GM04504 (cell line): Measurements from ENCODE around the gene MARK3.
"Not testable (repeated sequence)": the region's sequence is repeated elsewhere in the genome, so short reads cannot be mapped to it uniquely, and the experiment has no call there.

Experiments used
- DNase-seq: peaks from one replicate; pipeline ENCODE4 v3.0.0-alpha.2; 2012; ENCODE audit warnings: low read depth

Gene MARK3

GRCh38 chr14:103492156-103492925, 107.1 kb downstream of the MARK3 start:
- DNase-seq: no peak

DNA sequence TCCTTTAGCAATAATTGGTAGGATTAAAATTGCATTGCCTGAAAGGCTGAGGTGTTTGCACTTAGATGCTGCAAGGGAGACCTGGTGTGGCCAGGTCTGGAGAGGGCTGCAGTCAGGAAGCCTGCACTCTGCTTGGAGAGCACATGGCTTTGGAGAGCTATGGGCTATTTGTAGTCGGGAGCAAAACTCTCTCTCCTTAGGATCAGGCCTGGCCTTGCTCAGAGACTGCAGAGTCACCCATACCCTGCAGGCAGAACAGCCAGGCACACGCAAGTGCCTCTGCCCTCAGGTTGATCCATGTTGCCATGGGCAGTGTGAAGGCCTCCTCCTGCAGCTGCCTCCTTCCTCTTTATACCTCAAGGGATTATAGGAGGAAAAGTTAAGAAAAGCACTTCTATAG, 110.6 kb downstream of the MARK3 start:
- no peak for DNase-seq

DNA sequence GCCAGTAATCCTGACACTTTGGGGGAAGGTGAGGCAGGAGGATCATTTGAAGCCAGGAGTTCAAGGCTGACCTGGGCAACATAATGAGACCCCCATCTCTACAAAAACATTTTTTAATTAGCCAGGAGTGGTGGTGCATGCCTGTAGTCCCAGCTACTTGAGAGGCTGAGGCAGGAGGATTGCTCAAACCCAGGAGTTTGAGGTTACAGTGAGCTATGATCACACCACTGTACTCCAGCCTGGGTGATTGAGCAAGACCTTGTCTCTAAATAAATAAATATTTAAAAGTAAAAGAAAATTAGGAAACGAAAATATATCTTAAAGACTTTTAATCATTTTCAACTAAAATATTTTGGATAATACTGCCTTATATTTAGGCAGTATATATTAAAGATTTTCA, 111.6 kb downstream of the MARK3 start:
- no peak for DNase-seq

GRCh38 chr14:103499709-103500108, 114.5 kb downstream of the MARK3 start:
- DNase-seq: no peak

GRCh38 chr14:103500148-103500990, 115.2 kb downstream of the MARK3 start:
- DNase-seq: no peak

DNA sequence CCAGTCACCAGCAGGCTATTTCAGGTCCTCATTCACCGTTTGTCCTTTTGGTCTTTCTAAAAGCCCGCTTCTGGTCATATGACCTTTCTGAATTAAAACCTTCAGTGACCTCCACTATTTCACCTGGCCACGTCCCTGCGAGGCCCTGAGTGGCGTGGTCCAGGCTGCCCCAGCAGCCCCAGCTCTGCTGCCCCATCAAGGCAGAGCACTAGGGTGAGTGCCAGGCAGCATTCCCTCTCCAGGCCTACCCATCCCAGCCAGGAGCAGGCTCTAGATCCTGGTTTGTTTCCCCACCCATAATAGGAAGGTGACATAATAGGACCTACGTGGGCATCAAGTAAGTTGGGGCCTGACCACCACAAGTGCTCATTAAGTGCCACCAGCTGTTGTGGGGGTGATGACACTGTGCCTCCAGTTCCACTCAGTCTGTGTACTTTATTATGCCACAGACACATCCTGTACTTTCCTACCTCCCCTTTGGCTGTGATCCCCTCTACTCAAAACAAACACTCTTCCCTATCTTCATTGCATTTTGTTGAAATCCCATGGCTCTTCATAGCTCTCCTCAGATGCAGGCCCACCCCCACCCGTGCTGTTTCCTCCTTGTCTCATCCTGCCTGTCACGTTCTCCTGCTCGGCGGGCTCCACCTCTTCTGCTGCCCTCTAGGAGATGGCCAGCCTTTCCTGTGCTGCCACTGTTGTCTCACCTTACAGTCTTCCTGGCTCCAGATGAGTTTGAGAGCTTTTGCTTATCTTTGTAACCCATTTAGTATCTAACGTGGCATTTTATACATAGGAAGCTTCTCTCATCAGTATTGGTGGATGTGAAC, 116.0 kb downstream of the MARK3 start:
- DNase-seq: no peak

DNA sequence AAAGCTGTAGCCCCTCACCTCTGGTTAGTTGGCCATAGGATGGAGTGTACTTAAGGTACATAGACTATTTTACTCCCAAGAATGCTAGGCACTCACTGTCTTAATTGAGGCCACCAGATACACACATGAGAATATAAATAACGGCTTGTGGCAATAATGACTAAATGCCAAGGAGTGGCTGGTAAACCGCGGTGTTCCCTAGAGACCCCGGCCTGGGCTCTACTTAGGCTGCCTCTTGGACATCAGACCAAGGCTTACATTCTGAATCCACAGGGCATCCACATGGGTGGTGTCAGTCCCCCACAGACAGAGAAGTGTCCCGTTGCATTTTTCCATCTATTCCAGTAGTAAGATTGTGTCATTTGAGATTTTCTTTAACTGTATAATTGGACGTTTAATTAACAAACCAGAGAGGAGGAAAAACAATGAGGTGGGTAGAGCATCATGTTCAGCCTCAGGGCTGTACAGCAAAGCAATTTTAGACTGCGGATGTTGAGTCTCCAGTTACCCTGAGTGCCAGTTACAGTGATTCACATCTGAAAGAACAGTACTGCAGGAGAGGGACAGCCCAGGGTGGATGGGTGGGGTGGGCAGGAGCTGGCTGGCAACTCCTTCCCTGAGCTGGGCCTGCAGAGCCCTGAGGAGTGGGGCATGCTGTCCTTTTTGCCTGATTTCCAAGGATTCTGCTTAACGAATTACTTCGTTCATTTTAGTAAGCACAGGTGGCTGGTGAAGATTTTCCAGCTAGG, 116.9 kb downstream of the MARK3 start:
- DNase-seq: no peak

DNA sequence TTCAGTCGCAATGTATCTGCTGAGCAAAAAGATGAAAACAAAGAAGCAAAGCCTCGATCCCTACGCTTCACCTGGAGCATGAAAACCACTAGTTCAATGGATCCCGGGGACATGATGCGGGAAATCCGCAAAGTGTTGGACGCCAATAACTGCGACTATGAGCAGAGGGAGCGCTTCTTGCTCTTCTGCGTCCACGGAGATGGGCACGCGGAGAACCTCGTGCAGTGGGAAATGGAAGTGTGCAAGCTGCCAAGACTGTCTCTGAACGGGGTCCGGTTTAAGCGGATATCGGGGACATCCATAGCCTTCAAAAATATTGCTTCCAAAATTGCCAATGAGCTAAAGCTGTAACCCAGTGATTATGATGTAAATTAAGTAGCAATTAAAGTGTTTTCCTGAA, 117.7 kb downstream of the MARK3 start:
- no peak for DNase-seq

DNA sequence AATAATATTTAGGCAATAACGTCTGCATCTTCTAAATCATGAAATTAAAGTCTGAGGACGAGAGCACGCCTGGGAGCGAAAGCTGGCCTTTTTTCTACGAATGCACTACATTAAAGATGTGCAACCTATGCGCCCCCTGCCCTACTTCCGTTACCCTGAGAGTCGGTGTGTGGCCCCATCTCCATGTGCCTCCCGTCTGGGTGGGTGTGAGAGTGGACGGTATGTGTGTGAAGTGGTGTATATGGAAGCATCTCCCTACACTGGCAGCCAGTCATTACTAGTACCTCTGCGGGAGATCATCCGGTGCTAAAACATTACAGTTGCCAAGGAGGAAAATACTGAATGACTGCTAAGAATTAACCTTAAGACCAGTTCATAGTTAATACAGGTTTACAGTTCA, 118.1 kb downstream of the MARK3 start:
- DNase-seq: no peak

- DNase-seq: no peak
These were observed 119.9 kb downstream of the MARK3 start for GRCh38 chr14:103504991-103505565.

- no peak for DNase-seq
These were observed 122.5 kb downstream of the MARK3 start for GRCh38 chr14:103507751-103508150.

GRCh38 chr14:103508521-103509329, 123.5 kb downstream of the MARK3 start:
- no peak for DNase-seq

- no peak for DNase-seq
These were observed 124.9 kb downstream of the MARK3 start for GRCh38 chr14:103509864-103510723.

GRCh38 chr14:103510724-103511693, 125.8 kb downstream of the MARK3 start:
- no peak for DNase-seq

DNA sequence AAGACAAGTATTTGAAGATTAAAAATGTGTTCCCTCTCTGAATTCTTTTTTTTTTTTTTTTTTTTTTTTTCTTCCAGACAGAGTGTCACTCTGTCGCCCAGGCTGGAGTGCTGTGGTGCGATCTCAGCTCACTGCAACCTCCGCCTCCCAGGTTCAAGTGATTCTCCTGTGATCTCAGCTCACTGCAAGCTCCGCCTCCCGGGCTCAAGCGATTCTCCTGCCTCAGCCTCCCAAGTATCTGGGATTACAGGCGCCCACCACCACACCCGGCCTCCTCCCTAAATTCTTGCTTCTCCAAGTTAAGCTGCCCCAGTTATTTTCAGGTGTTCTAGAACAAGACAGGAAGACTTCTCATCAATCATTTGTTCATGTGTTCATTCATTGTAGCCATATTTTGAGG, 127.0 kb downstream of the MARK3 start:
- DNase-seq: not testable (repeated sequence)

DNA sequence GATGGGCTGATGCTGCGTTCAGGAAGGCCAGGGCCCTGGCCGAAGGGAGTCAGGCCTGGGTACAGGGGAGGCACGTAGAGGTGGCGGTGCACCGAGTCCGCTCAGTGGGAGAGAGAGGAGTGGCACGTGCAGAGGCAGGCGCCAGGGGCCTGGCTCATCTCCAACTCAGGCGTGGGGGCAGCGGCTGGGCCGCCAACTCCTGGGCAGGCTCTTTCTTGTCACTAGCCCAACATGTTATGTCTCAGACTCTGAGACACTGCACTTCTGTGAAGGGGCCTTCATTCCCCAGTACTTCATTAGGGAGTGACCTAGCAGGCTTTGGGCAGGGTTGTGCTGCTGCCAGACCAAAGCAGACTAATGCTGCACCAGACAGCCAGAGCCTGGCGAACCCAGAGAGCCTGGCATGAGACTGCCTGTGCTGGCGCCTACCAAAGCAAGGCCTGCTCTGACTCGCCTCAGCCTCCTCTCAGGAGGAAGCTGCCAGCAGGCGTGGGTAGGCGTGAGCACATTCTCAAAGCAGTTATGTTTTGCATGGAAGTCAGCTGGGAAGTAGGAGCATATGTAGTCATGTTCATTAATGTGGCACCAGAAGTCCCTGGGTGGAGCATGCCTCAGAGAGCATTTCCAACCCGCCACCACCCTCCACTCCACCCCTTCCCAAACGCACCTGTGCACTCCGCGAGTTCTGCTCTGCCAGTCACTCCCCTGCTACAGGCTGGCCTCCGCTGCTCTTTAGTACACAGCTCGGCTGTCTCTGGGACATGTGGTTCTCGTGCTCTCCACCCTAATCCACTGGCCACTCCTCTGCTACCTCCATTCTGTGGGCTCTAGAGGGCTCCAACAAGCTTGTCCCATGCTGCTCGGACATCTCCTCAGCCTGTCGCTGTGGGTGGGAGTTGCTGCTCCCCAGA, 127.7 kb downstream of the MARK3 start:
- DNase-seq: peak; percentile 66
